PFSK-1 (cell line): Measurements from ENCODE around the gene ALDH4A1.

ENCODE experiments used
- FOXP2 ChIP-seq: optimal IDR thresholded peaks from 2 replicates; pipeline ENCODE3; 2011; ENCODE audit warnings: borderline replicate concordance, control low read depth, inconsistent platforms; ENCODE audit not compliant: insufficient read depth; ENCODE audit errors: extremely low read length, extremely low read depth
- POLR2AphosphoS5 ChIP-seq: IDR thresholded peaks from 2 replicates; pipeline ENCODE4 v1.6.1; 2012; ENCODE audit warnings: low read depth, mild to moderate bottlenecking, control low read depth, low read length, moderate library complexity
- REST ChIP-seq, 2 experiments: IDR thresholded peaks; 2 replicates each; pipeline versions ENCODE4 v1.6.1 to v1.8.0; 2011 to 2012; ENCODE audit warnings: low read depth in 2 of 2, low read length in 2 of 2, control low read depth in 1 of 2, inconsistent platforms in 1 of 2, mild to moderate bottlenecking in 1 of 2, moderate library complexity in 1 of 2; ENCODE audit not compliant: insufficient read depth in 1 of 2
- SIN3A ChIP-seq: IDR thresholded peaks from 2 replicates; pipeline ENCODE4 v1.6.1; 2012; ENCODE audit warnings: mild to moderate bottlenecking, low read length, moderate library complexity, borderline replicate concordance; ENCODE audit not compliant: insufficient read depth
- TAF1 ChIP-seq: IDR thresholded peaks from 2 replicates; pipeline ENCODE4 v1.6.1; 2012; ENCODE audit warnings: low read length, control low read depth, borderline replicate concordance; ENCODE audit not compliant: insufficient read depth

Gene ALDH4A1

GRCh38 chr1:18893120-18893519 lies 9.2 kb downstream of the ALDH4A1 start:
- TF ChIP-seq TAF1, result no peak
- TF ChIP-seq FOXP2, result no peak
- TF ChIP-seq REST (IDR thresholded peaks at IDR 0.05; ENCODE audit: insufficient read depth in 1 of 2, low read depth in 2 of 2, low read length in 2 of 2), result no peak
- no peak for TF ChIP-seq POLR2AphosphoS5
- TF ChIP-seq SIN3A, result no peak

GRCh38 chr1:18891426-18891780 lies 11.0 kb downstream of the ALDH4A1 start:
- TF ChIP-seq POLR2AphosphoS5 (no peak), TAF1 (no peak), SIN3A (no peak), REST (IDR thresholded peaks at IDR 0.05; ENCODE audit: insufficient read depth in 1 of 2, low read depth in 2 of 2, low read length in 2 of 2) (no peak), FOXP2 (no peak)

GRCh38 chr1:18890706-18891425 lies 11.5 kb downstream of the ALDH4A1 start:
- TF ChIP-seq SIN3A, result no peak
- no peak for TF ChIP-seq FOXP2
- TF ChIP-seq POLR2AphosphoS5, result no peak
- TF ChIP-seq TAF1, result no peak
- no peak for TF ChIP-seq REST (IDR thresholded peaks at IDR 0.05; ENCODE audit: insufficient read depth in 1 of 2, low read depth in 2 of 2, low read length in 2 of 2)

GRCh38 chr1:18886003-18886335 lies 16.4 kb downstream of the ALDH4A1 start:
- TF ChIP-seq TAF1 (no peak), REST (IDR thresholded peaks at IDR 0.05; ENCODE audit: insufficient read depth in 1 of 2, low read depth in 2 of 2, low read length in 2 of 2) (no peak), FOXP2 (no peak), SIN3A (no peak), POLR2AphosphoS5 (no peak)
